CD14-positive monocyte (primary cell): ENCODE results near the gene TXLNA. TPM values are rescaled to one million over a fixed set of nuclear protein-coding genes. Genes with fewer than 3 reads are reported as not detected.
"Not testable (repeated sequence)": the region's sequence is repeated elsewhere in the genome, so short reads cannot be mapped to it uniquely, and the experiment has no call there.

Experiments used
- DNase-seq, 3 donors: peaks; one replicate each; pipeline ENCODE4 v3.0.0-alpha.2; 2011 to 2022
- H2AFZ ChIP-seq: 2 replicates; pipeline ENCODE4 v1.6.0; 2012; ENCODE audit warnings: mild to moderate bottlenecking, low read depth, low read length, inconsistent platforms; ENCODE audit not compliant: insufficient read depth, poor library complexity, severe bottlenecking
- H3K27ac ChIP-seq, 2 donors: 1 replicate in 1 of 2; 2 replicates in 1 of 2; pipeline ENCODE4 v1.5.1; 2012 to 2013; ENCODE audit warnings: low read length in 2 of 2, control low read depth in 1 of 2, inconsistent platforms in 1 of 2, low read depth in 1 of 2, mild to moderate bottlenecking in 1 of 2
- H3K27me3 ChIP-seq, 2 donors: one replicate each; pipeline versions ENCODE4 v1.6.0 to v1.6.1; 2011 to 2013; ENCODE audit warnings: low read length in 2 of 2; ENCODE audit not compliant: control insufficient read depth in 2 of 2, insufficient read depth in 2 of 2
- H3K36me3 ChIP-seq, 2 donors: replicated peaks in 1 of 2; 1 replicate in 1 of 2; 2 replicates in 1 of 2; pipeline versions ENCODE4 v1.5.1 to v1.6.1; 2012 to 2013; ENCODE audit warnings: low read length in 2 of 2, control low read depth in 1 of 2, inconsistent platforms in 1 of 2, mild to moderate bottlenecking in 1 of 2; ENCODE audit not compliant: insufficient read depth in 2 of 2, control insufficient read depth in 1 of 2
- H3K4me1 ChIP-seq, 2 donors: 1 replicate in 1 of 2; 2 replicates in 1 of 2; pipeline versions ENCODE4 v1.5.1 to v1.6.1; 2012 to 2013; ENCODE audit warnings: low read length in 2 of 2, control low read depth in 1 of 2, inconsistent platforms in 1 of 2, mild to moderate bottlenecking in 1 of 2, moderate library complexity in 1 of 2; ENCODE audit not compliant: insufficient read depth in 2 of 2, control insufficient read depth in 1 of 2
- H3K4me2 ChIP-seq: replicated peaks from 2 replicates; pipeline ENCODE3; 2012; ENCODE audit warnings: low read length, moderate library complexity, mild to moderate bottlenecking; ENCODE audit not compliant: poor library complexity, severe bottlenecking; ENCODE audit errors: extremely low read depth
- H3K4me3 ChIP-seq, 3 experiments: fragments of 200-600 bp in 1 of 3; sonication (generic) in 1 of 3; replicated peaks in 1 of 3; 1 replicate in 2 of 3; 2 replicates in 1 of 3; pipeline ENCODE4 v1.5.1; 2011 to 2013; ENCODE audit warnings: low read length in 3 of 3, mild to moderate bottlenecking in 3 of 3, control low read depth in 2 of 3, low read depth in 2 of 3, inconsistent platforms in 1 of 3, moderate library complexity in 1 of 3
- H3K79me2 ChIP-seq: 2 replicates; pipeline ENCODE4 v1.6.0; 2012; ENCODE audit warnings: mild to moderate bottlenecking, control low read depth, inconsistent platforms, low read length, moderate library complexity; ENCODE audit not compliant: insufficient read depth
- H3K9ac ChIP-seq: 2 replicates; pipeline ENCODE4 v1.6.0; 2017; ENCODE audit warnings: low read length, mild to moderate bottlenecking; ENCODE audit not compliant: insufficient read depth, poor library complexity, severe bottlenecking
- H3K9me3 ChIP-seq, 2 donors: replicated peaks in 1 of 2; 1 replicate in 1 of 2; 2 replicates in 1 of 2; pipeline versions ENCODE4 v1.5.1 to v1.6.1; 2012 to 2013; ENCODE audit warnings: low read length in 2 of 2, control low read depth in 1 of 2; ENCODE audit not compliant: control insufficient read depth in 1 of 2, insufficient read depth in 1 of 2
- H4K20me1 ChIP-seq: 2 replicates; pipeline ENCODE4 v1.6.0; 2012; ENCODE audit warnings: mild to moderate bottlenecking, low read length, control low read depth, moderate library complexity; ENCODE audit not compliant: insufficient read depth
- H3K27ac Mint-ChIP-seq, 7 donors: one replicate each; pipeline ENCODE4 v1.8.0; 2020; ENCODE audit warnings: mild to moderate bottlenecking in 7 of 7, mixed read lengths in 7 of 7, moderate library complexity in 6 of 7, inconsistent platforms in 2 of 7
- H3K27me3 Mint-ChIP-seq, 3 donors: one replicate each; pipeline ENCODE4 v1.8.0; 2021 to 2022; ENCODE audit warnings: low read depth in 3 of 3, mild to moderate bottlenecking in 3 of 3, mixed read lengths in 3 of 3, moderate library complexity in 3 of 3, inconsistent platforms in 1 of 3
- H3K36me3 Mint-ChIP-seq, 2 donors: one replicate each; pipeline ENCODE4 v1.8.0; 2020; ENCODE audit warnings: mixed read lengths in 2 of 2, inconsistent platforms in 1 of 2, mild to moderate bottlenecking in 1 of 2
- H3K4me1 Mint-ChIP-seq: one replicate; pipeline ENCODE4 v1.8.0; 2020; ENCODE audit warnings: mild to moderate bottlenecking, mixed read lengths
- H3K4me3 Mint-ChIP-seq, 2 donors: one replicate each; pipeline ENCODE4 v1.8.0; 2020; ENCODE audit warnings: mild to moderate bottlenecking in 2 of 2, mixed read lengths in 2 of 2, moderate library complexity in 1 of 2
- H3K9me3 Mint-ChIP-seq, 7 donors: one replicate each; pipeline ENCODE4 v1.8.0; 2020 to 2022; ENCODE audit warnings: mixed read lengths in 7 of 7, mild to moderate bottlenecking in 6 of 7, moderate library complexity in 6 of 7, inconsistent platforms in 2 of 7
- CTCF ChIP-seq: fragments of 200-600 bp; IDR thresholded peaks from one replicate; pipeline ENCODE4 v1.8.0; 2022; ENCODE audit warnings: antibody characterized with exemption, mild to moderate bottlenecking
- WGBS: methylation state at CpG from one replicate; pipeline ENCODE4 v1.1.5; 2013; ENCODE audit warnings: missing lambda C conversion rate; ENCODE audit not compliant: insufficient coverage; 5-methylcytosine and 5-hydroxymethylcytosine counted together
- intact Hi-C, 2 donors: fragments of 100-400 bp; cut with micrococcal nuclease; formaldehyde crosslinking; loops; one replicate each; pipeline versions ENCODE4 v1.15.0 to v1.15.1; 2023
- polyA plus RNA-seq, 3 donors: library from polyadenylated mRNA; depleted of rRNA in 1 of 3; unstranded in 2 of 3; stranded (reverse) in 1 of 3; fragments of 300-500 nt in 2 of 3; fragments of >200 nt in 1 of 3; fragmentation: Illumina TruSeq in 2 of 3; gene quantifications; 1 replicate in 2 of 3; 2 replicates in 1 of 3; pipeline ENCODE4 v1.2.3, GENCODE V29; 2012 to 2021

Gene TXLNA
- polyA plus RNA-seq, 3 donors, result 12.3 to 15.3 (median 14.4) TPM

DNA sequence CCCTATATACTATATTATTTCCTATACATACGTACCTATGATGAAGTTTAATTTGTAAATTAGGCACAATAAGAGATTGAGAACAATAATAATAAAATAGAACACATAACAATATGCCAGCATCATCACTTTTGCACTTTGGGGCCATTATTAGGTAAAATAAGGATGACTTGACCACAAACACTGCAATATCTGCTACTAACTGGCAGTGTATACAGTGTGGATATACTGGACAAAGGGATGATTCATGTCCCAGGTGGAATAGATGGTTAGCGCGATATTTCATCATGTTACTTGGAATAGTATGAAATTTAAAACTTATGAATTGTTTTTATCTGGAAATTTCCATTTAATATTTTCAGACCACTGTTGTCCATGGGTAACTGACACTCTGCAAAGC lies 35.4 kb upstream of the TXLNA start:
- peaks cover 10% of the 10 kb centered on the region for H3K4me1 Mint-ChIP-seq
- no peak overlapping the region for H3K4me3 ChIP-seq
- H2AFZ ChIP-seq, result no peak overlapping the region
- no peak overlapping the region for H3K27ac Mint-ChIP-seq
- peaks cover 0 to 29% of the 10 kb centered on the region in 2 donors for H3K36me3 ChIP-seq
- no peak overlapping the region for H3K27ac ChIP-seq
- no peaks in the 10 kb centered on the region for H3K4me1 ChIP-seq
- intact Hi-C loops, result no loop called here
- no peak for TF ChIP-seq CTCF
- no peak overlapping the region for H3K4me3 Mint-ChIP-seq
- H3K9me3 ChIP-seq, result peaks cover 0 to 12% of the 10 kb centered on the region in 2 donors
- peaks cover 93% of the 10 kb centered on the region for H4K20me1 ChIP-seq
- no peaks in the 10 kb centered on the region for H3K27me3 Mint-ChIP-seq
- WGBS, result no CpG with 5 or more reads among the region's 3 CpGs
- peaks cover 9 to 37% of the 10 kb centered on the region in 2 donors for H3K36me3 Mint-ChIP-seq
- H3K9ac ChIP-seq, result no peak overlapping the region
- no peak overlapping the region for H3K4me2 ChIP-seq
- no peak for DNase-seq
- H3K27me3 ChIP-seq, result no peaks in the 10 kb centered on the region
- peaks cover 4 to 21% (median 15%) of the 10 kb centered on the region in 7 donors for H3K9me3 Mint-ChIP-seq
- peaks cover 96% of the 10 kb centered on the region for H3K79me2 ChIP-seq

- Histone ChIP-seq H3K36me3 (peaks cover 0 to 26% of the 10 kb centered on the region in 2 donors), H4K20me1 (peaks cover 89% of the 10 kb centered on the region), H3K79me2 (peaks cover 95% of the 10 kb centered on the region), H3K9me3 (peaks cover 0 to 12% of the 10 kb centered on the region in 2 donors)
- H3K9me3 Mint-ChIP-seq, result peaks cover 4 to 23% (median 15%) of the 10 kb centered on the region in 7 donors
- H3K27ac Mint-ChIP-seq, H2AFZ ChIP-seq, H3K4me3 Mint-ChIP-seq, H3K9ac ChIP-seq, intact Hi-C loops, H3K27me3 ChIP-seq, H3K27me3 Mint-ChIP-seq, H3K27ac ChIP-seq, DNase-seq, H3K4me3 ChIP-seq, H3K4me1 ChIP-seq, H3K4me2 ChIP-seq, H3K4me1 Mint-ChIP-seq: not testable (repeated sequence)
- 98% methylated on average over 4 of the region's 5 CpGs for WGBS
- H3K36me3 Mint-ChIP-seq, result peaks cover 13 to 36% of the 10 kb centered on the region in 2 donors
Measured at GRCh38 chr1:32147799-32148198, 31.7 kb upstream of the TXLNA start.
